HK-2 (cell line): ENCODE results near the gene COL20A1.

Experiments
- DNase-seq: peaks from one replicate; pipeline ENCODE4 v3.0.0-alpha.2; 2018; ENCODE audit not compliant: unreplicated experiment

COL20A1 gene

DNA sequence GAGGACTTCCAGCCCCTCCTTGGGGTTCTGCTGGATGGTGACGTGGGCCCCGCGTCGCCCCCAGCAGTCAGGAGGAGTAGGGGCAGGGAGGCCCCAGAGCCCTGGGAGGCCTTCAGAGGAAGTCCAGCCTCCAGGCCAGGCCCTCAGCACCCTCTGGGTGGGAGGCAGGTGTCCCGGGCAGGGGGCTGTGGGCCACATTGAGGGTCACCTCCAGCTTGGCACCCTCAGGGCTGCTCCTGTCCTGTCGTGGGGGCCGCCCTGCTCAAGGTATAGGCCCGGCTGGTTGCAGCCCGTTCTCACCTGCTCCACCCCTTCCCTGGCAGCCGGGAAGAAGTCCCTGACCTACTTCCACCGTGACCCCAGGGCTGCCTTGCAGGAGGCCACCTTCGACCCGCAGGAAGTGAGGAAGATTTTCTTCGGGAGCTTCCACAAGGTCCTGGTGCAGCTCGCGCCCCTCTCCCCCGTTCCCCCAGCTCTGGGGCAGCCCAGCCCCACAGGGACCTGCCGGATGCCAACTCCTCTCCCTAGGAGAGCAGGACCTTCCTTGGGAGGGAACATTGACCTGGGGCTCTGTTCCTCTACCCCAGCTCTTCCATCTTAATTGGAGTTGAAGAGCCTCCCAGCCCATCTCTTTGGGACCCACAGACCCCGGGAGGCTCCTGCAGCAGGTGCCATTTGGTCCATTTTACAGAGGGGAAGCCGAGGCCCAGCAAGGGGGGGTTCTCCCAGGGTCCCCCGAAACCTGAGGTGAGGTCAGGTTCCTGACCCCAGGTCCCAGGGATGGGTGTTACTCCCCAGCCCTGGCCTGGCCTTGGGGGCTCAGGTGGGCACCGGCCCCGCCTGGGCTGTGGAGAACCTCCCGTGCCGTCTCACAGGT lies 26.4 kb downstream of the COL20A1 start:
- DNase-seq = no peak

DNA sequence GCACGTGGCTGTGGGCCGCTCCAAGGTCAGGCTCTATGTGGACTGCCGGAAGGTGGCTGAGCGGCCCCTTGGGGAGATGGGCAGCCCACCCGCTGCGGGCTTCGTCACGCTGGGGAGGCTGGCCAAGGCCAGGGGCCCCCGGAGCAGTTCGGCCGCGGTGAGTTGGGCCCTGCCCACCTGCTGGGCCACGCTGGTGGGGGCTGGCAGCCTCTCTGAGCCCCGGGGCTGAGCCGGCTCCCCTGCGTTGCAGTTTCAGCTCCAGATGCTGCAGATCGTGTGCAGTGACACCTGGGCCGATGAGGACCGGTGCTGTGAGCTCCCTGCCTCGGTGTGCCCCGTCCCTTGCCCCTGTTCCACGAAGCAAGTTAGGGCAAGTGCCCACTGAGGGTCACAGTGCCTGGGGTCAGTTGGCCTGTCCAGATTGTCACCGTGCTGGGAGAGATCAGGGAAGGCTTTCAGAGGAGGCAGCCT lies 27.1 kb downstream of the COL20A1 start:
- DNase-seq = no peak

DNA sequence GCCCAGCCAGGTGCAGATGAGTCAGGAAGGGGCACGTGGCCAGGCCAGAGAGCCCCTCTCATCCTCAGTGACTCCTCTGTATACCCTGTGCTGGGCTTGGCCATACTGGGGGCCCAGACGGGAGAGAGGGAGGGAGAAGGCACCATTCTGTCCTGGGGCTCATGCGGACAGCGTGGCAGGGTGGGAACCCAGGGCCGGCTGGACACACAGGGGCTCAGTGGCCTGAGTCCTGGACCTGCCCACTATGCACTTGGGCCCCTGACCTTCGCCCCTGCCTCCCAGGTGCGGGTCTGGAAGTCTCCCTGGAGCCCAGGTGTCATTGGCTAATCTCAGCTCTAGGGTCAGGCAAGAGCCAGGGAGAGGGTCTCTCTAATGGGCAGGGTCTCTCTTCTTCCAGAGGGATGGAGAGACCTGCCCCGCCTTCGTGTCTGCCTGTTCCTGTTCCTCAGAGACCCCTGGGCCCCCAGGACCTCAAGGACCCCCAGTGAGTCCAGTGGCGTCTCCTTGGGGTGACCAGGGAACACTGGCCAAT lies 27.7 kb downstream of the COL20A1 start:
- DNase-seq = no peak

DNA sequence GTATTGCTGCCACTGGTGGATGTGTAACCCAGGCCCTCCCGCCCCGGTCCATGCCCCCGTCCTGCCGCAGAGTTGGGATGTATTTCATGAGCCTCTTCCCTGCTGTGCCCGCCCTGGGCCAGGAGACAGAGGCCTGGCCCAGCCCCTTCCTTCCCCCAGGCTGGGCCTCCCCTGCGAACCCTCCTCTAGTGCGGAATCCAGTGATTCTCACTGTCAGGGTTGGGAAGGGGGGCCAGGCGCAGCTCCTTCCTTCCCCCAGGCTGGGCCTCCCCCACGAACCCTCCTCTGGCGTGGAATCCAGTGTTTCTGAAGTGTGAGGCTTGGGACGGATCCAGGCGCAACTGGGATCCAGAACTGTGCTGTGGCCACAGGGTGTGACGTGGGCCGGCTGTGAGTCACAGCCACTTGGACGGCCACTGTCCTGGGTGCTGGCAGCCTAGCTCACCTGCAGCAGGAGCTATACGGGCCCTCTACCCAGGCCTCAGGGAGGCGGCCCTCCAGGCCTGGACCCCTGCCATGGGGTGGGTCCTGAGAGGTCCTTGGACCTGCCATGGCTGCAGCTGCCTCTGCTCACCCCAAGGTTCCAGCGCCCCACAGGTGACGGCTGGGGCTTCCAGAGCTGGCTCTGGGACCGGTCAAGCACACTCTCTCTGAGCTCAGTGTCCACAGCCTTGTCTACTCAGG lies 28.3 kb downstream of the COL20A1 start:
- no peak for DNase-seq

DNA sequence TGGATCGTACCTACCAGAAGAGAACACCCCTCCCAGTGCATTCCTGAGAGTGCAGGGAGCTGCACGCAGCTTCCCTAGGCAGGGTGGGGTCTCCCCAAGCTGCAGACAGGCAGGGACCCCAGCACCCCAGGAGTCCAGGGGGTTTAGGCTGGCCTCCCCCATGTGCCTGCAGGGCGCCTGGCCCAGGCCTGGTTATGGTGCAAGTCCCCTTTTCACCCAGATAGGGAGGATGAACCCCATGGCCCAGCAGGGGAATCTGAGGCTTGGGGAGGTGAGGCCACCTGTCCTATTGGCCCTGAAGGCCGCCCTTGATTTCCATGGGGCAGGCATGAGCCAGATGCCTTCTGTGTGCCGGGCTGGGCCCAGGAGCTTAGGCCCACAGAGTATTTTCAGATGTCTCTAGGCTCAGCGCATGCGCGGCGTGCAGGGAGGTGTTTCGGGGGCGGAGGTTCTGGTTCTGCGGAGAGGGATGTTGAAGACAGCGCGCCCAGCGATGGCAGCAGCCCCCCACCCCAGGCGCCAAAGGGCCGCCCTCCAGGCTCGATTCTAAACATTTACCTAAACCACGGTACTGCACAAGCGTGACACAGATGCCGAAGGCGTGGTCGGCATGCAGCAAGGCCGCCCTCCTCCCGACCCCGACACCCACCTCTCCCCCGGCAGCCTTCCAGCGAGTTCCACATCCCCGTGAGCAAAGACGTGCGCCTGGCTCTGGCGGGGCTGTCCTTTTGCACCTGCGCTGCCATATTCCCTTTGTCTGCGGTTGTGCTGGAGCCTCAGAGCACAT lies 29.4 kb downstream of the COL20A1 start:
- DNase-seq = no peak

DNA sequence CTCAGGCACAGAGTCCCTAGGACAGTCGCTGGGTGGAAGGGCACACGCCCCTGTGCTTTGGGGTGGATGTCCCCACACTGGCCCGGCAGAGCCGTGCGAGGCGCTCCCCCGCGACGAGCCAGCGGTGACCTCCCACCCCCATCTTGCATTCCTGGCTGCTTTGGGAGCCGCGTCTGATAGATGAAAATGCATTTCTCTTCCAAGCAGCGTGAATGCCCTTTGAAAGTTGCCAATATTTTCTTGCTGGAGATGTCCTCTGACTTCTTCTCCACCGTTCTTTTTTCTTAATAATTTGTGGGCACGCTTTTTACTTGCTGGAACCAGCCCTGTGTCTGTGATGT lies 29.9 kb downstream of the COL20A1 start:
- no peak for DNase-seq

DNA sequence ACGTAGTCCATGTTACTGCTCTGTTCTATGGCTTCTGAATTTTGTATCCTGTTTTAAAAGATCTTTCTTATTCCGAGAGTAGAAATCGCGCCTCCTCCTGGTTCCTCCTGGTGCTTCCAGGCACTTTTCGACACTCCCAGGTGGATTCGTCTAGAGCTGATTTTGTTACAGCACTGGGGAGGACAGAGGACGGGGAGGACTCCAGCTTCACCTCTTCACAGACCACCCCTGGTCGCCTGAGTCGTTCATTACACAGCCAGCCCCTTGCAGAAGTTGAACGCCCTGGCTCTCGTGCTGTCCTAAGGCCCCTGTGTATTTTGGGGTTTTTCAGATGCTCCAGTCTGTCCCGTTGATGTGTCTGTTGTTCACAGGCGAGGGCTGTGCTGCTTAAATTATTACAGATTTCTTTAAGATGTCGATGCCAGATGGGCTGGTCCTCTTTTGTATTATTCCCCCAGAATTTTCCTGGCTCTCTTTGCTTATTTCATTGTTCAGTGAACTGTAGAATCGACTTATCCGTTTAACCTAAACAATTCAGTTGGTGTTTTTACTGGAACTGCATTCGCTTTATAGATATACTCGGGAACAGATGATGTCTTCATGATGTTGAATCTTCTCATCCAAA lies 30.5 kb downstream of the COL20A1 start:
- no peak for DNase-seq

DNA sequence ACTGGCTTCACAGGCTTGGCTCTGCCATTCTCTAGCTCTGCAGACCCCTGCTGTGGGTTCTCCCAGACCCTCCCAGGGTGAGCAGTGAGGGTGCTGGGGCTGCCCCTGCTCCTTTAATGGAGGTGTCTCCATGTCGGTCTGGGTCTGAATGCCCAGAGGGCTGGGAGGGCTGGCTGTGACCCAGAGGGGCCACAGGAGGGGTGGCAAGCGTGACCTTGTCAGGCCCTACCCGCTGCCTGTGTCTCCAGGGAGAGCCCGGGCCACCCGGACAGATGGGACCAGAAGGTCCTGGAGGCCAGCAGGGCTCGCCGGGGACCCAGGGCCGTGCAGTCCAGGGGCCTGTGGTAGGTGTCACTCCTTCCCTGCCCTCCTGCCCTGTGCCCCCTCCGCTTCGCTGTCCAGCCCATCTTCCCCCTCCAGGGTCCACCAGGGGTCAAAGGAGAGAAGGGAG lies 32.1 kb downstream of the COL20A1 start:
- no peak for DNase-seq

DNA sequence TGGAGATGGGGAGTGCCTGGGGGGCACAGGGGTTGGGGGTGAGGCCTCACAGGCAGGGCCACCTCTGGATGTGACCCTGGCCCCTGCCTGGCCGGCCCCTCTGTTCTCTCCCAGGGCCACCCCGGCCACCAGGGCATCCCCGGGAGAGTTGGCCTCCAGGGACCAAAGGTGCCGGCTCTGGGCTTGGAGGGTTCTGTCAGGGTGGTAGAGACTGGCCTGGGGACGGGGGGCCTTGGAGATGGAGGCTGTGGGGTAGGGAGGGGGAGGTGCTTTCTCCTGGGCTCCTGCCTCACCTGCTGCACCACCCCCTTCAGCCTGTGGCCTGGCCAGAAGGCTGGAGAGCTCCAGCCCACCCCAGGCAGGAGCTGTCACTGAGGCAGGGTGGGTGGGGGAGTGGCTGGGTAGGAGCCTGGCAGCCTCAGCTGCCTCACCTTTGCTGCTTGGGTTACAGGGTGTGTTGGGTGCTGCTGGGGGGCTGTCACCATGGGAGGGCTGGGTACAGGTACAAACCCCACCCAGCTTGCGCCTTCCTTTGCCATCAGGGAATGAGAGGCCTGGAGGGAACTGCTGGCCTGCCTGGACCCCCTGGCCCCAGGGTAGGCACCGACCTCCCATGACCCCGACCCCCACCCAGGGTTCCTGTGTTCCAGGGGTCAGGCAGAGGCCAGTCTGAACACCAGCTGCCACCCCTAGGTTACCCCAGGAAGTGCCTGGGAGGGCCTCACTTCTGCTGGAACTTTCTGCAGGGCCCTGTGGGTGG lies 32.7 kb downstream of the COL20A1 start:
- no peak for DNase-seq

DNA sequence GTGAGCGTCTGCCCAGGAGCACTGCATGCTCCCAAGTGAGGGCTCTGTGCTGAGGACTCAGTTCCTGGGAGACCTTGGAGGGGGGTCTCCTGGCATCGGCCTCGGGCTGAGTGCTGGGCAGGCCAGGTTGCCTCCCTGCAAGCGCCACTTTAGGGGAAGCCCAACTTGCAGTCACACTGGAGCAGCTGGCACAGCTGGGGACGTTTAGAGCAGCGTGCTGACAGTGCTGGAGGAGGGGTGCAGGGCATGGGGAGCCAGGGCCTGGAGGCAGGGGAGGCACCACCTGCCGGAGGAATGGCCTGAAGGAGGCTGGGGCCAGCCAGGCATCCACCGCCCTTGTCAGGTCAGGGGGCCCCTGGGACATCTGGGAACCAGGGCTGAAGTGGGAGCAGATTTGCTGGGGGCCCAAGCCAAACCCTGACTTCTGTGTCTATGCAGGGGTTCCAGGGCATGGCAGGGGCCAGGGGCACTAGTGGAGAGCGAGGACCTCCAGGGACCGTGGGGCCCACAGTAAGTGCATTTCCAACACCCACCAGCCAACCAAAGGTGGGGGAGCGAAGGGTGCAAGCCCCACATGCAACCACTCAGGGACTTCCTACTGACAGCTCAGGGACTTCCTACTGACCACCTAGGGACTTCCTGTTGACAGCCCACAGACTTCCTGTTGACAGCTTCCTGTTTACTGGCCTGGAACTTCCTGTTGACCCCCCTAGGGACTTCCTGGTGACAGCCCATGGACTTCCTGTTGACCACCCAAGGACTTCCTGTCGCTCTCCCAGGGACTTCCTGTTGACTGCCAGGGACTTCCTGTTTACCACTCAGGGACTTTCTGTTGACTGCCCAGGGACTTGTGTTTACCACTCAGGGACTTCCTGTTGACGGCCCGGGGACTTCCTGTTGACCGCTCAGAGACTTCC lies 33.6 kb downstream of the COL20A1 start:
- no peak for DNase-seq

DNA sequence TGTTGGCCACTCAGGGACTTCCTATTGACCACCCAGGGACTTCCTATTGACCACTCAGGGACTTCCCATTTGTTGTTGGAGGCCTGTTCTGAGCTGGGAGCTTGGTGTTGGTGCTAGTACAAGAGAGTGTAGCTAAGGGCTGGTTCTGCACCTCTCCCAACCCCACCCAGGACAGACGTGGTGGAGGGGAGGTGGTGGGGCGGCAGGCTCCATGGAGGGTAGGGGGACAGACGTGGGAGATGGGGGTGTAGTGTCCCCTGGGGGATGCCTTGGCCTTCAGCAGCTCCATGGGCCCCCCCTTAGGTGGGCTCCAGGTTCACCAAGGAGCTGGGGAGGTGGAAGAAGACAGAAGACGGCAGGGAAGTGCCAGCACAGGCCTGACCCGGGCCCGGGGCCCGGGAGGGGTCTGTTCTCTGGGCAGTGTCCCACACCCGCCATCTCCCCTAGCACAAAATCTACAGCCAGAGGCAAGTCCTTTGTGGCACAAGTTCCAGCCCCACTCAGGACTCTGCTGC lies 34.3 kb downstream of the COL20A1 start:
- no peak for DNase-seq

DNA sequence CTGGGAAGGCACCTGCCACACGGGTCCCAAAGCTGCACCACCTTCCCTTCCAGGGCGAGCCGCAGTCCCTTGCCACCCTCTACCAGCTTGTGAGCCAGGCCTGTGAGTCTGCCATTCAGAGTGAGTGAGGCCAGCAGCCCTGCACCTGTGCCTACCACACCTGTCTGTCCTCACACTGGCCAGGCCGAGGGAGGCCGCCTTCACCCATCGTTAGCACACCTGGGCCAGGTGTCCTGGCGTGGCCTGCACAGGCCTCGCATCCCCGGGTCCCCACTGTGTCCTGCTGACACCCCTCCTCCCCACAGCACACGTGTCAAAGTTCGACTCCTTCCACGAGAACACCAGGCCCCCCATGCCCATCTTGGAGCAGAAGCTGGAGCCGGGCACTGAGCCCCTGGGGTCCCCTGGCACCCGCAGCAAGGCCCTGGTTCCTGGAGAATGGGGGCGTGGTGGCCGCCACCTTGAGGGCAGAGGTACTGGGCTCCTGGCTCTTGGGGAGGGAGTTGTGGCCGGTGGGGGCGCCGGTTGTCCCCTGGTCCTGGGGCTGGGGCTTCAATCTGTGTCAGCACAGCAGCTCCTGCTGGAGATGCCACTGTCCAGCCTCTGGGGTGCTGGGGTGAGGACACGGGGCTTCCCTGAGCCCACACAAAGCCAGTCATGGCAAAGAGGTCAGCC lies 35.2 kb downstream of the COL20A1 start:
- DNase-seq = no peak

DNA sequence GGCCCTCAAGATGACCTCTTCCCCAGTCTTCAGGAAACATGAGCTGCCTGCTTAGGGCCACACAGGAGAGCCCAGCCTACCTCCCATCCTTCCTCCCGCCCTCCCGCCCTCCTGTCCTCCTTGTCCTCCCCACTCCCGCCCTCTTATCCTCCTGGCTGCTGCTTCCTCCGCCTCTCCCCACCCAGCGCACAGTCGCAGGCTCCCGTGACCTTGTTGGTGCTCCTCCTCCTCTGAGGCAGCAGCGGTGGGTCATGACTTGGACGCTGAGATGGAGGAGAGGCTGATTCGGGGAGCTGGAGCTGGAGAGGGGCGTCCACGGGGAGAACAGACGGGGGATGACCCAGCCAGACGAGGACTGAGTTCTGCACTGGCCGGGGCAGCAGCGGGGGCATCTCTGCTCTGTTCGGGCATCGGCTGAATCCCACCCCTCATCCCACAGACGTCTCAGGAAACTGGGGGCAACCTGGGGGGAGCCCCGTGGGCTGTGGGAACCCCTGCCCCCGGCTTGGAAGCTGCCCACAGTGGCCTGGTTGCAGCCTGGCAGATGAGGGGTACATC lies 35.8 kb downstream of the COL20A1 start:
- DNase-seq = no peak

DNA sequence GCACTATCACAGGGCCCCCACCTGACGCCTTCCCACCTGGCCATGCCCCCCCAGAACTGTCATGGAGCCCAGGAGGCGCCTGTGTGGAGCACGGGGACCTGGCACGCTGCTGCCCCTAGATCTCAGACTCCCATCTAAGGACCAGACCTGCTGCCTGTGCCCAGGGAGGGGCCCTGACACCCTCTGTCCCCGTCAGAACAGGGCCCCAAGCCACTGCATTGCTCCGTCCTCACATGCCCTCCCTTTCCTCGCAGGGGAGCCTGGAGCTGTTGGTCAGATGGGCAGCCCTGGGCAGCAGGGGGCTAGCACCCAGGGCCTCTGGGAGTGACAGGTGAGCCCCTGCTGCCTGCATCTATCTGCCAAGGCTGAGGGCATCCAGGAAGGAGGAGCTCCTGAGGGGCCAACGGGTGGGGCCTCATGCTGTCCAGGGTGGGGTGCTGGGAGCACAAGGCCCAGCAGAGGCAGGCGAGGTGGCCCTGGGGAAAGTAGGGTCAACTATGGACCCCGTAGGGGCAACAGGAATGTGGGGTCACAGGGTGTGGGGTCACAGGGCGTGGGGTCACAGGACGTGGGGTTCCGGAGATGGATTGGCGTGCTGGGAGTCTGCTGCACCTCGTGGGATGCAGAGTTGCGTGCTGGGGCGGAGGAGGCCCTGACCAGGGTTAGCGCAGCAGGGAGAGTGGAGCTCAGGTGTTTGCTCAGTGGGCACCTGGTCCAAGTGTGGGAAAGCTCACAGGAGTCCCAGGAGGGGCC lies 36.5 kb downstream of the COL20A1 start:
- DNase-seq = no peak

DNA sequence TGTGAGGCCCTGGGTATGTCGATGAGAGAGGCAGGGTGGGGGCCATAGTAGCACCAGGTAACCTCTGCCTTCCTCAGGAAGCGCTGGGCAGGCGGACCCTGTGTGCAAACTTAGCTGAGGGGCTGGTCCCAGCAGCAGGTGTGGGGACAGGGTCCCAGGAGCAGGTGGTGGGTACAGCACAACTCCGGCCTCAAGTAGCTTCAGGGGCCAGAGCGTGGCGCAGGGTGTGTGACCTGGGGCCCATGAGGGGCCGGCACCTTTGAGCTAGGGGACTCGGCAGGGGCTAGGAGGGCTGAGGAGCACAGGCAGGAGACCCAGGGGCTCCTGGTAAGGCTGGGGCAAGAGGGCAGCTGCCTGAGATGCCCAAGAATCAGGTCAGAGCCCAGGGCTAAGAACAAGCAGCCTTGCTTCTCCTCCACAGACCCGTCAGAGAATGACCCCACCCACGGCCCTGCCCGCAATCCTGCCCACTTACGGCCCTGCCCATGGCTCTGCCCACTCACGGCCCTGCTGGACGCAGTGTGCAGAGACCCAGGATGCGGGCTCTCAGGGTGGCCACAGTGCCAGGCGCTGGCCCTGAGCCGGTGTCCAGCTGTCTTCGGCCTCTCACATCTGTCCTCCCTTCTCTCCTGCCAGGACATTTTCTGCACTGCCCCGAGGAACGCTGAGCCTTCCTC lies 37.2 kb downstream of the COL20A1 start:
- DNase-seq = no peak

DNA sequence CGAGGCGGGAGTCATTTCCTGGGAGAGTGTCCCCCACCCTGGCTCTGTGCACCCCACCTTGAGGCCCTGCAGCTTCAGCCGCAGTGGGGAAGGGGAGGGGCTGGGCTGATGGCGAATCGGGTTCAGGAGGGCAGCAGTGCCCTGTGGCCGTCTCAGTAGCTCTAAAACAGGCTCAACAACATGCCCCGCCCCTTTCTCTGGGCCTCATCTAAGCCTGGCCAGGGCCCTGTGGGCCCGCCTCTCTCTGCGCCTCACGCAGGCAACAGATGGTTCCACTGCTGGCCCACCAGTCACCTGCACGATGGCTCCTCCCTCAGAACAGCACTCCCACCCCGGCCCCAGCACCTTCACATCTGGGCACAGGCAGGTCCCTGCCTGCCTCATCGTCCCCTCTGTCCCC lies 38.0 kb downstream of the COL20A1 start:
- DNase-seq = no peak

DNA sequence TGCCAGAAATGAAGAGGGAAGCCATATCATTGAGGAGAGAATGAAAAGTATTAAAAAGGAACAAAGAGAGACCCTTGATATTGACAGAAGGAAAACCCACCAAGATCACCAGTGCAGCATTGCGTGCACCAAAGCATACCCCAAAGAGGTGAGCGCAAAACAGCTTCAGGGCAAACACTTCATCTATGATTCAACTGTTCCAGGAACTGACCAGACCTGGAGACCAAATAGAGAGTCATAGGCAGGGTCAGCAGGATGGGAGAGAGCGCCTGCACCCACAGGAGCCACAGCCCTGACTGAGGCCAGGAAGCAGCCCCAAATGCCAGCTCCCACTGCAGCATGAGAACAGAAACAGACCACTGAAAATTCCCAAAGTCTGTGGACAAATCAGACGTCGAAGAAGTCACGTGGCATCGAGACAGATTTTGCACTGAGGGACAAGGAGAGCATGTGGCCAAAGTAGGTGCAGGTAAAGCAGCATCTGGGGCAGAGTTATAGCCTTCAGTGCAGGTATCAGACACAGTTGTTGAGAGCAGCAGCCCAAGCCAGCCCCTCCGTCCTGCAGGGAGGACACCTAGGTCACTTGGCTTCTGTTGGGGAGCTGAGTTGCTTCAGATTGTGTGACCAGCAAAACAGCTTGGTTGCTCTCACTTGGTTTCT lies 38.9 kb downstream of the COL20A1 start:
- no peak for DNase-seq
